Testis (tissue), 3 donors: ENCODE data around the gene TMEM138. TPM values are rescaled to one million over a fixed set of nuclear protein-coding genes. Genes with fewer than 3 reads are reported as not detected.

Experiments
- DNase-seq: peaks from one replicate; pipeline ENCODE4 v3.0.0-alpha.2; 2019
- H3K27ac ChIP-seq, 2 donors: fragments of 200-600 bp; sonication (generic); one replicate each; pipeline ENCODE4 v1.5.1; 2019
- H3K27me3 ChIP-seq: fragments of 200-600 bp; sonication (generic); one replicate; pipeline ENCODE4 v1.5.1; 2019
- H3K36me3 ChIP-seq: fragments of 200-600 bp; sonication (generic); one replicate; pipeline ENCODE4 v1.5.1; 2017; ENCODE audit warnings: low read depth; ENCODE audit errors: missing control alignments
- H3K4me1 ChIP-seq: fragments of 200-600 bp; sonication (generic); one replicate; pipeline ENCODE4 v1.5.1; 2019
- H3K4me3 ChIP-seq, 2 donors: fragments of 200-600 bp; sonication (generic); one replicate each; pipeline ENCODE4 v1.5.1; 2017 to 2019
- H3K9me3 ChIP-seq: fragments of 200-600 bp; sonication (generic); one replicate; pipeline ENCODE4 v1.5.1; 2017
- POLR2A ChIP-seq: fragments of 450-650 bp; IDR thresholded peaks from one replicate; pipeline ENCODE4 v1.6.1; 2017; ENCODE audit warnings: antibody characterized with exemption, mild to moderate bottlenecking, moderate library complexity
- WGBS, 2 donors: methylation state at CpG; one replicate each; pipeline ENCODE4 v1.1.5; 2018; 5-methylcytosine and 5-hydroxymethylcytosine counted together
- intact Hi-C: fragments of 100-400 bp; cut with DNase I; formaldehyde crosslinking; loops from one replicate; pipeline ENCODE4 v1.15.1; 2023; ENCODE audit warnings: low total_unique reads
- polyA plus RNA-seq: library from polyadenylated mRNA; stranded (reverse); fragments of 350-450 nt; fragmentation: Illumina TruSeq; extraction: RNeasy Lipid Tissue Mini Kit (QIAGEN cat#74804); gene quantifications from one replicate; pipeline ENCODE4 v1.2.3, GENCODE V29; 2014; ENCODE audit warnings: low read depth, low replicate concordance; ENCODE audit not compliant: insufficient read depth
- total RNA-seq, 2 donors: library from RNA; depleted of rRNA; stranded (reverse); fragments of >200 nt; gene quantifications; one replicate each; pipeline ENCODE4 v1.2.3, GENCODE V29; 2016
- TF ChIP-seq, protein P1 (sequence below), 3 experiments: fragments of 450-650 bp in 2 of 3; fragments of 200-600 bp in 1 of 3; sonication (generic) in 1 of 3; IDR thresholded peaks; one replicate each; pipeline ENCODE4 v1.5.1; 2016 to 2019; ENCODE audit warnings: antibody characterized with exemption in 3 of 3, mild to moderate bottlenecking in 2 of 3, moderate library complexity in 1 of 3

Gene TMEM138
- total and polyA plus RNA-seq, 3 donors from 2014 or later: 41.8 to 61.8 (median 42.1) TPM

DNA sequence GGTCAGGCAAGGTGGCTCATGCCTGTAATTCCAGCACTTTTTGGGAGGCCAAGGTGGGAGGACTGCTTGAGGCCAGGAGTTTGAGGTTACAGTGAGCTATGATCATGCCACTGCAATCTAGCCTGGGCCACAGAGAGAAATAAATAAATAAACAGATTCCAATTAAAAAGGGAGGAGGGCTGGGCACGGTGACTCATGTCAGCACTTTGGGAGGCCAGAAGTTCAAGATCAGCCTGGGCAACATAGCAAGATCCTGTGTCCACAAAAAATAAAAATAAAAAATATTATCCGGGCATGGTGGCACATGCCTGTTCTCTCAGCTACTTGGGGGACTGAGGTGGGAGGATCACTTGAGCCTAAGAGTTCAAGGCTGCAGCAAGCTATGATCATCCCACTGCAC lies 8.0 kb upstream of the TMEM138 start:
- no peak for DNase-seq
- TF ChIP-seq POLR2A: no peak
- TF ChIP-seq, protein P1, sequence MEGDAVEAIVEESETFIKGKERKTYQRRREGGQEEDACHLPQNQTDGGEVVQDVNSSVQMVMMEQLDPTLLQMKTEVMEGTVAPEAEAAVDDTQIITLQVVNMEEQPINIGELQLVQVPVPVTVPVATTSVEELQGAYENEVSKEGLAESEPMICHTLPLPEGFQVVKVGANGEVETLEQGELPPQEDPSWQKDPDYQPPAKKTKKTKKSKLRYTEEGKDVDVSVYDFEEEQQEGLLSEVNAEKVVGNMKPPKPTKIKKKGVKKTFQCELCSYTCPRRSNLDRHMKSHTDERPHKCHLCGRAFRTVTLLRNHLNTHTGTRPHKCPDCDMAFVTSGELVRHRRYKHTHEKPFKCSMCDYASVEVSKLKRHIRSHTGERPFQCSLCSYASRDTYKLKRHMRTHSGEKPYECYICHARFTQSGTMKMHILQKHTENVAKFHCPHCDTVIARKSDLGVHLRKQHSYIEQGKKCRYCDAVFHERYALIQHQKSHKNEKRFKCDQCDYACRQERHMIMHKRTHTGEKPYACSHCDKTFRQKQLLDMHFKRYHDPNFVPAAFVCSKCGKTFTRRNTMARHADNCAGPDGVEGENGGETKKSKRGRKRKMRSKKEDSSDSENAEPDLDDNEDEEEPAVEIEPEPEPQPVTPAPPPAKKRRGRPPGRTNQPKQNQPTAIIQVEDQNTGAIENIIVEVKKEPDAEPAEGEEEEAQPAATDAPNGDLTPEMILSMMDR (IDR thresholded peaks at IDR 0.05): no peak
- Histone ChIP-seq H3K27ac (no peak overlapping the region), H3K9me3 (no peaks in the 10 kb centered on the region), H3K4me3 (no peak overlapping the region), H3K36me3 (no peaks in the 10 kb centered on the region), H3K4me1 (no peaks in the 10 kb centered on the region), H3K27me3 (no peaks in the 10 kb centered on the region)
- intact Hi-C loops: no loop called here
- 83 to 88% methylated on average over 2 of the region's 2 CpGs for WGBS, 2 donors

DNA sequence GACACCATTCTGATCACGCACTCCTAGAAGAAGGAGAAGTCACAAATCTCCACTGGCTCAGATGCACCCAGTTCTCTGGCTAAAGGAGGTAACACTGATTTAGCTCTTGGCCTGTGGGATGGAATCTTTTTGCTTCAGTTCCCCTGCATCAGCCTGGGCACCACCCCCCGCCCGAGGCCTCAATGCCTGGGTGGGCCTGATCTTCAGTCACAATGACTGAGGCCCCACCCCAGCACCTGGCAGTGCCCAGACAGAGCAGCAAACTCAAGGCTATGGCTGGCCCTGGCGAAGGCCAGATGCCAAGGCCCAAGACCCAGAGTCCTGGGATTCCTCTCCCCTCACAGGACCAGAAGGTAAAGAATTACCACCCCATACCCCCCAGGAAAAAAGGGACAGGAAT lies 5.5 kb upstream of the TMEM138 start:
- Histone ChIP-seq H3K4me1 (peaks cover 5% of the 10 kb centered on the region), H3K27me3 (no peaks in the 10 kb centered on the region), H3K27ac (no peak overlapping the region), H3K36me3 (no peaks in the 10 kb centered on the region), H3K4me3 (no peak overlapping the region), H3K9me3 (no peaks in the 10 kb centered on the region)
- DNase-seq: no peak
- no peak for TF ChIP-seq POLR2A
- TF ChIP-seq, protein P1 (IDR thresholded peaks at IDR 0.05): no peak
- intact Hi-C loops: no loop called here
- 90 to 100% methylated on average over 1 to 4 of the region's 4 CpGs for WGBS, 2 donors

- DNase-seq: no peak
- no peak overlapping the region for H3K27ac ChIP-seq
- H3K4me3 ChIP-seq: no peak overlapping the region
- no peak for TF ChIP-seq POLR2A
- TF ChIP-seq, protein P1 (IDR thresholded peaks at IDR 0.05): no peak
- H3K9me3 ChIP-seq: no peaks in the 10 kb centered on the region
- 78 to 93% methylated on average over 9 of the region's 9 CpGs for whole genome bisulfite sequencing, 2 donors
- intact Hi-C loops: no loop called here
- H3K27me3 ChIP-seq: no peaks in the 10 kb centered on the region
- H3K36me3 ChIP-seq: no peaks in the 10 kb centered on the region
- H3K4me1 ChIP-seq: peaks cover 5% of the 10 kb centered on the region
Measured at GRCh38 chr11:61357233-61357893, 4.8 kb upstream of the TMEM138 start.

GRCh38 chr11:61357894-61358239 lies 4.3 kb upstream of the TMEM138 start:
- no peak for DNase-seq
- H3K9me3 ChIP-seq: no peaks in the 10 kb centered on the region
- 89 to 94% methylated on average over 6 of the region's 6 CpGs for WGBS, 2 donors
- no peak overlapping the region for H3K4me3 ChIP-seq
- peaks cover 5% of the 10 kb centered on the region for H3K4me1 ChIP-seq
- intact Hi-C loops: no loop called here
- no peaks in the 10 kb centered on the region for H3K27me3 ChIP-seq
- TF ChIP-seq, protein P1 (IDR thresholded peaks at IDR 0.05): no peak
- no peak for TF ChIP-seq POLR2A
- H3K36me3 ChIP-seq: no peaks in the 10 kb centered on the region
- H3K27ac ChIP-seq: no peak overlapping the region

DNA sequence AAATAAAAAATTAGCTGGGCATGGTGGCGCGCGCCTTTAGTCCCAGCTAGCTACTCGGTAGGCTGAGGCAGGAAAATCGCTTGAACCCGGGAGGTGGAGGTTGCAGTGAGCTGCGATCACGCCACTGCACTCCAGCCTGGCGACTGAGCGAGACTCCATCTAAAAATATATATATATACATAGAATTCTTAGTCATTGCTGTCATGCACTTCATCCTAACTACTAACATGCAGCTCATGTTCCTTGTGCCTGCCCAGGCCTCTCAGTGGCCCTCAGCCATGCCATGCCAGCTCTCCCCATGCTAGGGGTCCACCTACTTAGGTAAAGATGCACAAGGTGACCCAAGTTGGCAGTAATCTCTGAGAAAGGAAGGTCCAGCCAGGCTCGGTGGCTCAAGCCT lies 3.6 kb upstream of the TMEM138 start:
- intact Hi-C loops: no loop called here
- H3K27me3 ChIP-seq: no peaks in the 10 kb centered on the region
- no peaks in the 10 kb centered on the region for H3K36me3 ChIP-seq
- WGBS, 2 donors: 96 to 98% methylated on average over 11 of the region's 11 CpGs
- peaks cover 8% of the 10 kb centered on the region for H3K4me1 ChIP-seq
- no peak for TF ChIP-seq POLR2A
- no peak overlapping the region for H3K4me3 ChIP-seq
- H3K9me3 ChIP-seq: no peaks in the 10 kb centered on the region
- H3K27ac ChIP-seq: no peak overlapping the region
- no peak for DNase-seq
